Esophagus squamous epithelium (tissue), 4 donors: Measurements from ENCODE around the gene TFAP2C.

ENCODE experiments used
- POLR2A ChIP-seq, 4 donors: fragments of 450-650 bp; IDR thresholded peaks; one replicate each; pipeline ENCODE4 v1.6.1; 2017; ENCODE audit warnings: antibody characterized with exemption in 4 of 4, mild to moderate bottlenecking in 4 of 4, moderate library complexity in 3 of 4
- TF ChIP-seq, protein P1 (sequence below), 6 experiments: fragments of 450-650 bp in 4 of 6; fragments of 200-600 bp in 2 of 6; sonication (generic) in 2 of 6; IDR thresholded peaks; one replicate each; pipeline ENCODE4 v1.5.1; 2016 to 2019; ENCODE audit warnings: antibody characterized with exemption in 6 of 6, mild to moderate bottlenecking in 4 of 6, moderate library complexity in 4 of 6

- TF ChIP-seq, protein P1, sequence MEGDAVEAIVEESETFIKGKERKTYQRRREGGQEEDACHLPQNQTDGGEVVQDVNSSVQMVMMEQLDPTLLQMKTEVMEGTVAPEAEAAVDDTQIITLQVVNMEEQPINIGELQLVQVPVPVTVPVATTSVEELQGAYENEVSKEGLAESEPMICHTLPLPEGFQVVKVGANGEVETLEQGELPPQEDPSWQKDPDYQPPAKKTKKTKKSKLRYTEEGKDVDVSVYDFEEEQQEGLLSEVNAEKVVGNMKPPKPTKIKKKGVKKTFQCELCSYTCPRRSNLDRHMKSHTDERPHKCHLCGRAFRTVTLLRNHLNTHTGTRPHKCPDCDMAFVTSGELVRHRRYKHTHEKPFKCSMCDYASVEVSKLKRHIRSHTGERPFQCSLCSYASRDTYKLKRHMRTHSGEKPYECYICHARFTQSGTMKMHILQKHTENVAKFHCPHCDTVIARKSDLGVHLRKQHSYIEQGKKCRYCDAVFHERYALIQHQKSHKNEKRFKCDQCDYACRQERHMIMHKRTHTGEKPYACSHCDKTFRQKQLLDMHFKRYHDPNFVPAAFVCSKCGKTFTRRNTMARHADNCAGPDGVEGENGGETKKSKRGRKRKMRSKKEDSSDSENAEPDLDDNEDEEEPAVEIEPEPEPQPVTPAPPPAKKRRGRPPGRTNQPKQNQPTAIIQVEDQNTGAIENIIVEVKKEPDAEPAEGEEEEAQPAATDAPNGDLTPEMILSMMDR (IDR thresholded peaks at IDR 0.05) = no peak
- no peak for TF ChIP-seq POLR2A (IDR thresholded peaks at IDR 0.05)
Observed at GRCh38 chr20:56581701-56582100, 47.4 kb upstream of the TFAP2C start.
